ENCODE data around the gene ALG9.

- TF ChIP-seq, protein P1, sequence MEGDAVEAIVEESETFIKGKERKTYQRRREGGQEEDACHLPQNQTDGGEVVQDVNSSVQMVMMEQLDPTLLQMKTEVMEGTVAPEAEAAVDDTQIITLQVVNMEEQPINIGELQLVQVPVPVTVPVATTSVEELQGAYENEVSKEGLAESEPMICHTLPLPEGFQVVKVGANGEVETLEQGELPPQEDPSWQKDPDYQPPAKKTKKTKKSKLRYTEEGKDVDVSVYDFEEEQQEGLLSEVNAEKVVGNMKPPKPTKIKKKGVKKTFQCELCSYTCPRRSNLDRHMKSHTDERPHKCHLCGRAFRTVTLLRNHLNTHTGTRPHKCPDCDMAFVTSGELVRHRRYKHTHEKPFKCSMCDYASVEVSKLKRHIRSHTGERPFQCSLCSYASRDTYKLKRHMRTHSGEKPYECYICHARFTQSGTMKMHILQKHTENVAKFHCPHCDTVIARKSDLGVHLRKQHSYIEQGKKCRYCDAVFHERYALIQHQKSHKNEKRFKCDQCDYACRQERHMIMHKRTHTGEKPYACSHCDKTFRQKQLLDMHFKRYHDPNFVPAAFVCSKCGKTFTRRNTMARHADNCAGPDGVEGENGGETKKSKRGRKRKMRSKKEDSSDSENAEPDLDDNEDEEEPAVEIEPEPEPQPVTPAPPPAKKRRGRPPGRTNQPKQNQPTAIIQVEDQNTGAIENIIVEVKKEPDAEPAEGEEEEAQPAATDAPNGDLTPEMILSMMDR (IDR thresholded peaks at IDR 0.05 in 8 of 11, conservative IDR thresholded peaks at IDR 0.05 in 3 of 11), result no peak
- TF ChIP-seq POLR2A (IDR thresholded peaks at IDR 0.05), result no peak
Observed at GRCh38 chr11:111795334-111795985, 75.9 kb downstream of the ALG9 start.

All from spleen (tissue), 7 donors.